Measurements from ENCODE around the gene GBA3. TPM values are rescaled to one million over a fixed set of nuclear protein-coding genes. Genes with fewer than 3 reads are reported as not detected.

GBA3 gene
- not detected for total RNA-seq
- not detected for total RNA-seq (2013)

GRCh38 chr4:22692736-22693135 is at the start of gene GBA3:
TSS of gene GBA3 (plus strand) at chr4:22692937.
- Histone ChIP-seq H3K27ac (ENCODE audit: low read length) (no peak within 1 kb of the TSS), H3K4me1 (ENCODE audit: control insufficient read depth, insufficient read depth, low read length) (no peaks in the 10 kb centered on the region), H3K4me3 (ENCODE audit: low read length) (no peak within 1 kb of the TSS), H3K9me3 (ENCODE audit: control insufficient read depth, insufficient read depth, low read length) (no peaks in the 10 kb centered on the region), H3K36me3 (ENCODE audit: control insufficient read depth, insufficient read depth, low read length) (no peaks in the 10 kb centered on the region), H3K27me3 (ENCODE audit: control insufficient read depth, insufficient read depth, low read length) (no peaks in the 10 kb centered on the region)
- Mint-ChIP-seq H3K27ac (no peak within 1 kb of the TSS), H3K4me3 (no peak within 1 kb of the TSS), H3K4me1 (no peaks in the 10 kb centered on the region), H3K27me3 (ENCODE audit: low read depth in 2 of 2) (peaks cover 2 to 5% of the 10 kb centered on the region in 2 donors), H3K36me3 (no peaks in the 10 kb centered on the region), H3K9me3 (no peaks in the 10 kb centered on the region)
- 78% methylated on average over 1 of the region's 1 CpG for WGBS (ENCODE audit: insufficient coverage)
- intact Hi-C loops (cut with micrococcal nuclease): no loop called here
- DNase-seq (no peak), ATAC-seq (no peak)
- TF ChIP-seq CTCF (IDR thresholded peaks at IDR 0.05): no peak

- no peak overlapping the region for H3K27ac ChIP-seq (ENCODE audit: low read length)
- Mint-ChIP-seq H3K27ac (no peak overlapping the region), H3K4me3 (no peak overlapping the region), H3K4me1 (no peaks in the 10 kb centered on the region), H3K9me3 (peaks cover 2 to 4% of the 10 kb centered on the region in 2 donors), H3K36me3 (peaks cover 6% of the 10 kb centered on the region), H3K27me3 (ENCODE audit: low read depth in 2 of 2) (peaks cover 11 to 12% of the 10 kb centered on the region in 2 donors)
- intact Hi-C loops (cut with micrococcal nuclease): no loop called here
- H3K36me3 ChIP-seq (ENCODE audit: control insufficient read depth, insufficient read depth, low read length): no peaks in the 10 kb centered on the region
- no peaks in the 10 kb centered on the region for H3K27me3 ChIP-seq (ENCODE audit: control insufficient read depth, insufficient read depth, low read length)
- H3K4me1 ChIP-seq (ENCODE audit: control insufficient read depth, insufficient read depth, low read length): no peaks in the 10 kb centered on the region
- no peak overlapping the region for H3K4me3 ChIP-seq (ENCODE audit: low read length)
- DNase-seq (no peak), ATAC-seq (no peak)
- whole genome bisulfite sequencing (ENCODE audit: insufficient coverage): 92% methylated on average over 4 of the region's 4 CpGs
- TF ChIP-seq CTCF (IDR thresholded peaks at IDR 0.05): no peak
- no peaks in the 10 kb centered on the region for H3K9me3 ChIP-seq (ENCODE audit: control insufficient read depth, insufficient read depth, low read length)
Observed at GRCh38 chr4:22643952-22644351, 48.8 kb upstream of the GBA3 start.

- Histone ChIP-seq H3K36me3 (ENCODE audit: control insufficient read depth, insufficient read depth, low read length) (no peaks in the 10 kb centered on the region), H3K4me1 (ENCODE audit: control insufficient read depth, insufficient read depth, low read length) (no peaks in the 10 kb centered on the region), H3K27me3 (ENCODE audit: control insufficient read depth, insufficient read depth, low read length) (no peaks in the 10 kb centered on the region), H3K9me3 (ENCODE audit: control insufficient read depth, insufficient read depth, low read length) (no peaks in the 10 kb centered on the region), H3K4me3 (ENCODE audit: low read length) (no peak overlapping the region), H3K27ac (ENCODE audit: low read length) (no peak overlapping the region)
- no CpG with 5 or more reads among the region's 1 CpG for WGBS (ENCODE audit: insufficient coverage)
- ATAC-seq (no peak), DNase-seq (no peak)
- H3K9me3 Mint-ChIP-seq: peaks cover under 1 to 2% of the 10 kb centered on the region in 2 donors
- no peaks in the 10 kb centered on the region for H3K4me1 Mint-ChIP-seq
- H3K27me3 Mint-ChIP-seq (ENCODE audit: low read depth in 2 of 2): peaks cover 6 to 12% of the 10 kb centered on the region in 2 donors
- H3K36me3 Mint-ChIP-seq: peaks cover 3% of the 10 kb centered on the region
- H3K27ac Mint-ChIP-seq: no peak overlapping the region
- H3K4me3 Mint-ChIP-seq: no peak overlapping the region
- intact Hi-C loops (cut with micrococcal nuclease): no loop called here
- TF ChIP-seq CTCF (IDR thresholded peaks at IDR 0.05): no peak
Observed at GRCh38 chr4:22645481-22646182, 47.1 kb upstream of the GBA3 start.

- no peaks in the 10 kb centered on the region for H3K36me3 Mint-ChIP-seq
Observed at GRCh38 chr4:22648996-22649395, 43.7 kb upstream of the GBA3 start.

More at GRCh38 chr4:22648996-22649395, 43.7 kb upstream of the GBA3 start:
- H3K36me3 ChIP-seq (ENCODE audit: control insufficient read depth, insufficient read depth, low read length): no peaks in the 10 kb centered on the region
- Mint-ChIP-seq H3K9me3 (no peaks in the 10 kb centered on the region), H3K4me3 (no peak overlapping the region), H3K27ac (no peak overlapping the region), H3K27me3 (ENCODE audit: low read depth in 2 of 2) (peaks cover 5 to 12% of the 10 kb centered on the region in 2 donors), H3K4me1 (no peaks in the 10 kb centered on the region)
- H3K27ac ChIP-seq (ENCODE audit: low read length): no peak overlapping the region
- no peaks in the 10 kb centered on the region for H3K4me1 ChIP-seq (ENCODE audit: control insufficient read depth, insufficient read depth, low read length)
- intact Hi-C loops (cut with micrococcal nuclease): no loop called here
- no peak for DNase-seq
- 90% methylated on average over 6 of the region's 8 CpGs for WGBS (ENCODE audit: insufficient coverage)
- no peak for ATAC-seq
- no peaks in the 10 kb centered on the region for H3K27me3 ChIP-seq (ENCODE audit: control insufficient read depth, insufficient read depth, low read length)
- no peaks in the 10 kb centered on the region for H3K9me3 ChIP-seq (ENCODE audit: control insufficient read depth, insufficient read depth, low read length)
- H3K4me3 ChIP-seq (ENCODE audit: low read length): no peak overlapping the region
- no peak for TF ChIP-seq CTCF (IDR thresholded peaks at IDR 0.05)

All from natural killer cell (primary cell).